ENCODE measurements around the gene CEP170B. TPM values are rescaled to one million over a fixed set of nuclear protein-coding genes. Genes with fewer than 3 reads are reported as not detected.

Gene CEP170B
- total and polyA plus RNA-seq, 9 of the 15 experiments (the other 6 are each of a cell fraction or from before 2014, with no cell fraction given) = 0.01 to 10.2 (median 2.2) TPM

DNA sequence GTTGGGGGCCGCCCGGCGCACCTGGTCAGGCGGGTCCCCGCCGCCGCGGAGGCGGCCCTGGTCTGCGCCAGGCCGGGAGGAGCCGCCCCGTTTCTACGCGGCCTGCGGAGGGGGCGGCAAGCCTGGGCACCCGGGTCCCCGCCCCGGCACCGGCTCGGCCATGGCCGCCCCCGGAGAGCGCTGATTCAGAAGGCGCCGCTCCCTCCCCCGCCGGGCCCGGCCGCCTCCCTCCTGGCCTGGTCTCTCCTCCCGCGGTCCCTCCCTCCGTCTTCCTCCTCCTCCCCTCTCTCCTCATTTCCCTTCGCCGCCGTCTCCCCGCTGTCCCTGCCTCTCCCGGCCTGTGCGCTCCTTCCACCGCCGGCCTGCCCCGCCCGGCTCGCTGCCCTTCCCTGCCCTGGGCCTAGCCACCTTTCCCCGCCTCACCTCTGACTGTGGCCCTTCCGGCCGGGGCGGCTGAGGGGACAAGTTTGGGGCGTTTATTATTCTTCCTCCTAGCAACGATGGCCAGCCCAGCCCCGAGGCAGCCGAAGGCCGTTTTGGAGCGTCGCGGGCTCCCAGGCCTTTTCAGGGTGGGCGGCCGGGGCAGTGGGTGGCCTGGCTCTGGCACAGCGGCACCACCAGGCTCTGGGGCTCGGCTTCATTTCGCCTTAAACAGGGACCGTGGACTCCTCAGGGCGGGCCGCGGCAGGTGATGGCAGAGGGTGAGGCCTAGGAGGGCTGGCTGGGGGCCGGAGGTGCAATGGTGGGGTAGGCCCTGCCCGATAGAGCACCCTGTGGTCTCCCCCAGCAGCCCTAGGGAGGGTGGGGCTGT is 768 bp downstream of the CEP170B start (continued):
- TF ChIP-seq MTA3 (IDR thresholded peaks at IDR 0.05; ENCODE audit: borderline replicate concordance) (no peak), RFX1 (IDR thresholded peaks at IDR 0.05) (no peak), ZNF274 (IDR thresholded peaks at IDR 0.05; ENCODE audit: borderline replicate concordance, low read depth, low read length) (no peak), TAF1 (IDR thresholded peaks at IDR 0.05; ENCODE audit: control insufficient read depth, extremely low read depth, insufficient read depth, low read length, severe bottlenecking) (peak; percentile 22), GABPA (tag; conservative IDR thresholded peaks at IDR 0.05; ENCODE audit: low read depth) (no peak), XRCC3 (IDR thresholded peaks at IDR 0.05) (no peak), DMBX1 (CRISPR knock-in tag; IDR thresholded peaks at IDR 0.05; ENCODE audit: borderline replicate concordance) (no peak), CEBPG (CRISPR knock-in tag; IDR thresholded peaks at IDR 0.05) (no peak), CEBPG (tag; conservative IDR thresholded peaks at IDR 0.05 in 1 of 2, IDR thresholded peaks at IDR 0.05 in 1 of 2) (no peak), PHB (CRISPR knock-in tag; IDR thresholded peaks at IDR 0.05) (no peak), SIN3B (IDR thresholded peaks at IDR 0.05; ENCODE audit: low read depth) (no peak), CTBP1 (IDR thresholded peaks at IDR 0.05; ENCODE audit: borderline replicate concordance) (peak; percentile 54), CBX8 (IDR thresholded peaks at IDR 0.05; ENCODE audit: borderline replicate concordance, extremely low read depth, low read depth, low read length, poor library complexity, severe bottlenecking) (no peak), TAF15 (IDR thresholded peaks at IDR 0.05; ENCODE audit: low read depth, low read length) (no peak)
- TF ChIP-seq, protein P1, sequence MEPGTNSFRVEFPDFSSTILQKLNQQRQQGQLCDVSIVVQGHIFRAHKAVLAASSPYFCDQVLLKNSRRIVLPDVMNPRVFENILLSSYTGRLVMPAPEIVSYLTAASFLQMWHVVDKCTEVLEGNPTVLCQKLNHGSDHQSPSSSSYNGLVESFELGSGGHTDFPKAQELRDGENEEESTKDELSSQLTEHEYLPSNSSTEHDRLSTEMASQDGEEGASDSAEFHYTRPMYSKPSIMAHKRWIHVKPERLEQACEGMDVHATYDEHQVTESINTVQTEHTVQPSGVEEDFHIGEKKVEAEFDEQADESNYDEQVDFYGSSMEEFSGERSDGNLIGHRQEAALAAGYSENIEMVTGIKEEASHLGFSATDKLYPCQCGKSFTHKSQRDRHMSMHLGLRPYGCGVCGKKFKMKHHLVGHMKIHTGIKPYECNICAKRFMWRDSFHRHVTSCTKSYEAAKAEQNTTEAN (CRISPR knock-in tag; IDR thresholded peaks at IDR 0.05) = no peak
- TF ChIP-seq, protein P2, sequence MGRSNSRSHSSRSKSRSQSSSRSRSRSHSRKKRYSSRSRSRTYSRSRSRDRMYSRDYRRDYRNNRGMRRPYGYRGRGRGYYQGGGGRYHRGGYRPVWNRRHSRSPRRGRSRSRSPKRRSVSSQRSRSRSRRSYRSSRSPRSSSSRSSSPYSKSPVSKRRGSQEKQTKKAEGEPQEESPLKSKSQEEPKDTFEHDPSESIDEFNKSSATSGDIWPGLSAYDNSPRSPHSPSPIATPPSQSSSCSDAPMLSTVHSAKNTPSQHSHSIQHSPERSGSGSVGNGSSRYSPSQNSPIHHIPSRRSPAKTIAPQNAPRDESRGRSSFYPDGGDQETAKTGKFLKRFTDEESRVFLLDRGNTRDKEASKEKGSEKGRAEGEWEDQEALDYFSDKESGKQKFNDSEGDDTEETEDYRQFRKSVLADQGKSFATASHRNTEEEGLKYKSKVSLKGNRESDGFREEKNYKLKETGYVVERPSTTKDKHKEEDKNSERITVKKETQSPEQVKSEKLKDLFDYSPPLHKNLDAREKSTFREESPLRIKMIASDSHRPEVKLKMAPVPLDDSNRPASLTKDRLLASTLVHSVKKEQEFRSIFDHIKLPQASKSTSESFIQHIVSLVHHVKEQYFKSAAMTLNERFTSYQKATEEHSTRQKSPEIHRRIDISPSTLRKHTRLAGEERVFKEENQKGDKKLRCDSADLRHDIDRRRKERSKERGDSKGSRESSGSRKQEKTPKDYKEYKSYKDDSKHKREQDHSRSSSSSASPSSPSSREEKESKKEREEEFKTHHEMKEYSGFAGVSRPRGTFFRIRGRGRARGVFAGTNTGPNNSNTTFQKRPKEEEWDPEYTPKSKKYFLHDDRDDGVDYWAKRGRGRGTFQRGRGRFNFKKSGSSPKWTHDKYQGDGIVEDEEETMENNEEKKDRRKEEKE (IDR thresholded peaks at IDR 0.05; ENCODE audit: borderline replicate concordance in 1 of 2, control insufficient read depth in 1 of 2, low read depth in 2 of 2, low read length in 1 of 2) = no peak
- TF ChIP-seq, protein P3, sequence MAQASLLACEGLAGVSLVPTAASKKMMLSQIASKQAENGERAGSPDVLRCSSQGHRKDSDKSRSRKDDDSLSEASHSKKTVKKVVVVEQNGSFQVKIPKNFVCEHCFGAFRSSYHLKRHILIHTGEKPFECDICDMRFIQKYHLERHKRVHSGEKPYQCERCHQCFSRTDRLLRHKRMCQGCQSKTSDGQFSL (CRISPR knock-in tag; IDR thresholded peaks at IDR 0.05) = no peak
- TF ChIP-seq, protein P3 (tag; IDR thresholded peaks at IDR 0.05) = no peak

All from K562 (cell line).